Measurements from ENCODE around the gene PRMT7. TPM values are rescaled to one million over a fixed set of nuclear protein-coding genes. Genes with fewer than 3 reads are reported as not detected.

Gene PRMT7
- total RNA-seq, 4 donors from 2014 or later, result 20.6 to 115 (median 38.5) TPM

DNA sequence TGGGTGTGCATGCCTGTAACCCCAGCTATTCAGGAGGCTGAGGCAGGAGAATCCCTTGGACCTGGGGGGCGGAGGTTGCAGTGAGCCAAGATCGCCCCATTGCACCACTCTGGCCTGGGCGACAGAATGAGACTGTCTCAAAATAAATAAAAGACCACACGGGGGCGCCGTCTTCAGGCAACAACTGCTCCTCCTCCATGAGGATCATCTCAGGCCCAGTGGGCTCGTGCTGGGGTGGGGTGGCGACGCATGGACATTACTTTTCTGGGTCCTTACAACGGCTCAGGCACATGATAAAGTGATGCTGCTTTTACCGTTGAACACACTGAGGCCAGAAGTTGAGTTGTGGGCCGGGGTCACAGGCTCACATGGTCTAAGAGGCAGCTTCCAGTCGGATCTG, 56.2 kb downstream of the PRMT7 start:
- DNase-seq, result peak; percentile 56
- Histone ChIP-seq H3K27me3 (peaks cover 6% of the 10 kb centered on the region), H3K36me3 (no peaks in the 10 kb centered on the region), H3K4me1 (no peaks in the 10 kb centered on the region), H3K4me3 (no peak overlapping the region), H3K9me3 (no peaks in the 10 kb centered on the region), H3K27ac (no peak overlapping the region)
- intact Hi-C loops (cut with DNase I; ENCODE audit: low total_unique reads) (no loop called here), in situ Hi-C loops (cut with MboI; ENCODE audit: low pct_ligation_motif_present in 1 of 4, low pct_unique_long_range_greater_than_20kb in 1 of 4, low sequenced_read_pairs in 3 of 4) (no loop called here)
- WGBS, 2 donors (ENCODE audit: low coverage in 1 of 2), result 46 to 51% methylated on average over 4 to 13 of the region's 13 CpGs
- TF ChIP-seq EP300 (IDR thresholded peaks at IDR 0.05; ENCODE audit: low read depth) (no peak), CTCF (IDR thresholded peaks at IDR 0.05) (peak in 4 of 5 experiments; percentile 45 to 67 (median 46))

- TF ChIP-seq POLR2A (IDR thresholded peaks at IDR 0.05), result no peak
- no peak for TF ChIP-seq POLR2AphosphoS5 (IDR thresholded peaks at IDR 0.05)
- TF ChIP-seq CTCF (IDR thresholded peaks at IDR 0.05), result no peak
- TF ChIP-seq EP300 (IDR thresholded peaks at IDR 0.05; ENCODE audit: low read depth), result no peak
- Histone ChIP-seq H3K4me1 (no peaks in the 10 kb centered on the region), H3K36me3 (no peaks in the 10 kb centered on the region), H3K27me3 (peaks cover 6% of the 10 kb centered on the region), H3K4me3 (no peak overlapping the region), H3K27ac (no peak overlapping the region), H3K9me3 (no peaks in the 10 kb centered on the region)
- in situ Hi-C loops (cut with MboI; ENCODE audit: low pct_ligation_motif_present in 1 of 4, low pct_unique_long_range_greater_than_20kb in 1 of 4, low sequenced_read_pairs in 3 of 4) (no loop called here), intact Hi-C loops (cut with DNase I; ENCODE audit: low total_unique reads) (no loop called here)
- no peak for DNase-seq
- 67 to 85% methylated on average over 3 to 20 of the region's 20 CpGs for WGBS, 2 donors (ENCODE audit: low coverage in 1 of 2)
Measured at GRCh38 chr16:68367440-68367839, 56.6 kb downstream of the PRMT7 start.

GRCh38 chr16:68367891-68368290, 57.1 kb downstream of the PRMT7 start:
- TF ChIP-seq POLR2AphosphoS5 (IDR thresholded peaks at IDR 0.05), result no peak
- TF ChIP-seq EP300 (IDR thresholded peaks at IDR 0.05; ENCODE audit: low read depth), result no peak
- no peak for DNase-seq
- no peaks in the 10 kb centered on the region for H3K9me3 ChIP-seq
- no peak overlapping the region for H3K27ac ChIP-seq
- H3K4me3 ChIP-seq, result no peak overlapping the region
- WGBS, 2 donors (ENCODE audit: low coverage in 1 of 2), result 92% methylated on average over 14 of the region's 14 CpGs; no CpG with 5 or more reads in 1 of the 2 donors
- no peaks in the 10 kb centered on the region for H3K4me1 ChIP-seq
- H3K27me3 ChIP-seq, result peaks cover 6% of the 10 kb centered on the region
- intact Hi-C loops (cut with DNase I; ENCODE audit: low total_unique reads) (no loop called here), in situ Hi-C loops (cut with MboI; ENCODE audit: low pct_ligation_motif_present in 1 of 4, low pct_unique_long_range_greater_than_20kb in 1 of 4, low sequenced_read_pairs in 3 of 4) (no loop called here)
- H3K36me3 ChIP-seq, result no peaks in the 10 kb centered on the region

GRCh38 chr16:68368301-68368888, 57.6 kb downstream of the PRMT7 start:
- H3K36me3 ChIP-seq, result no peaks in the 10 kb centered on the region
- DNase-seq, result no peak
- no peak overlapping the region for H3K4me3 ChIP-seq
- no peak overlapping the region for H3K27ac ChIP-seq
- peaks cover 6% of the 10 kb centered on the region for H3K27me3 ChIP-seq
- intact Hi-C loops (cut with DNase I; ENCODE audit: low total_unique reads) (no loop called here), in situ Hi-C loops (cut with MboI; ENCODE audit: low pct_ligation_motif_present in 1 of 4, low pct_unique_long_range_greater_than_20kb in 1 of 4, low sequenced_read_pairs in 3 of 4) (no loop called here)
- WGBS, 2 donors (ENCODE audit: low coverage in 1 of 2), result 59 to 65% methylated on average over 3 to 12 of the region's 12 CpGs
- no peaks in the 10 kb centered on the region for H3K4me1 ChIP-seq
- TF ChIP-seq POLR2A (IDR thresholded peaks at IDR 0.05) (no peak), EP300 (IDR thresholded peaks at IDR 0.05; ENCODE audit: low read depth) (no peak), POLR2AphosphoS5 (IDR thresholded peaks at IDR 0.05) (no peak), CTCF (IDR thresholded peaks at IDR 0.05) (no peak)
- H3K9me3 ChIP-seq, result no peaks in the 10 kb centered on the region

DNA sequence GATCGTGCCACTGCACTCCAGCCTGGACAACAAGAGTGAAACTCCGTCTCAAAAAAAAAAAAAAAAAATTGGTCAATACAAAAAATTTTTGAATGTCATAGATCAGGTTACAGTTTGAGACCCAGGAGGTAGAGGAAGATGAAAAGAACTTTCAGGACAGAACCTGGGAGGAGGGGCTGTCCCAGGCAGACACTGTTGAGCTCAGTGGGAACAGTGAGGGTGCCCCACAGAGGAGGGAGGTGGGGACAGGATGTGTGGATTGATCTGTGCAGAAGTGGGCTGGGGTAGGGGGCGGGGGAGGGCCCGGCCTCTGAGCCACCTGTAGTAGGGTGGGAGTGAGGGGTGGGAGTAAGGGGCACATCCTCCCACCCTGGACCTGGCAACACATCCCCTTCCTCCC, 58.3 kb downstream of the PRMT7 start:
- no peak for TF ChIP-seq POLR2A (IDR thresholded peaks at IDR 0.05)
- no peak for TF ChIP-seq EP300 (IDR thresholded peaks at IDR 0.05; ENCODE audit: low read depth)
- TF ChIP-seq POLR2AphosphoS5 (IDR thresholded peaks at IDR 0.05), result no peak
- no peak for TF ChIP-seq CTCF (IDR thresholded peaks at IDR 0.05)
- DNase-seq, result no peak
- in situ Hi-C loops (cut with MboI; ENCODE audit: low pct_ligation_motif_present in 1 of 4, low pct_unique_long_range_greater_than_20kb in 1 of 4, low sequenced_read_pairs in 3 of 4) (no loop called here), intact Hi-C loops (cut with DNase I; ENCODE audit: low total_unique reads) (no loop called here)
- Histone ChIP-seq H3K36me3 (no peaks in the 10 kb centered on the region), H3K4me3 (no peak overlapping the region), H3K27me3 (peaks cover 6% of the 10 kb centered on the region), H3K4me1 (no peaks in the 10 kb centered on the region), H3K27ac (peak overlapping the region in 2 of 4 donors; percentile 7 to 37), H3K9me3 (no peaks in the 10 kb centered on the region)
- 44 to 76% methylated on average over 2 to 4 of the region's 4 CpGs for WGBS, 2 donors (ENCODE audit: low coverage in 1 of 2)
